ENCODE measurements around the gene ARMCX2. TPM values are rescaled to one million over a fixed set of nuclear protein-coding genes. Genes with fewer than 3 reads are reported as not detected.

Gene ARMCX2
- total RNA-seq, 1 experiment from 2014 or later, result 4.4 TPM

- no peaks in the 10 kb centered on the region for H4K20me1 ChIP-seq (ENCODE audit: insufficient read depth)
- TF ChIP-seq CTCF (conservative IDR thresholded peaks at IDR 0.05) (no peak), EZH2 (IDR thresholded peaks at IDR 0.05; ENCODE audit: low read depth) (no peak)
- intact Hi-C loops (cut with micrococcal nuclease; ENCODE audit: unreplicated experiment), result no loop called here
- BruUV-seq (replicated peaks), result no TSS peak
- H3K4me2 ChIP-seq, result no peak overlapping the region
- H3K9me3 ChIP-seq (ENCODE audit: insufficient read depth, low read depth), result no peaks in the 10 kb centered on the region
- no peaks in the 10 kb centered on the region for H3K79me2 ChIP-seq (ENCODE audit: low read depth)
- ChIA-PET POLR2A (ENCODE audit: unreplicated experiment) (no interaction called here), CTCF (no interaction called here)
- peaks cover 19% of the 10 kb centered on the region; the same call in 1 of the 2 replicates for H3K27me3 ChIP-seq (ENCODE audit: insufficient read depth, low read depth)
- H3F3A ChIP-seq (ENCODE audit: insufficient read depth, low read depth), result no peaks in the 10 kb centered on the region
- H2AFZ ChIP-seq, result no peak overlapping the region
- H3K27ac ChIP-seq, result no peak overlapping the region
- H3K4me1 ChIP-seq (replicated peaks; ENCODE audit: insufficient read depth), result no peaks in the 10 kb centered on the region
- H3K36me3 ChIP-seq (ENCODE audit: low read depth), result no peaks in the 10 kb centered on the region
- no peak overlapping the region for H3K4me3 ChIP-seq
- no peak for DNase-seq
- no peaks in the 10 kb centered on the region for H3K9me2 ChIP-seq (ENCODE audit: insufficient read depth)
Observed at GRCh38 chrX:101691835-101692234, 32.2 kb upstream of the ARMCX2 start.

DNA sequence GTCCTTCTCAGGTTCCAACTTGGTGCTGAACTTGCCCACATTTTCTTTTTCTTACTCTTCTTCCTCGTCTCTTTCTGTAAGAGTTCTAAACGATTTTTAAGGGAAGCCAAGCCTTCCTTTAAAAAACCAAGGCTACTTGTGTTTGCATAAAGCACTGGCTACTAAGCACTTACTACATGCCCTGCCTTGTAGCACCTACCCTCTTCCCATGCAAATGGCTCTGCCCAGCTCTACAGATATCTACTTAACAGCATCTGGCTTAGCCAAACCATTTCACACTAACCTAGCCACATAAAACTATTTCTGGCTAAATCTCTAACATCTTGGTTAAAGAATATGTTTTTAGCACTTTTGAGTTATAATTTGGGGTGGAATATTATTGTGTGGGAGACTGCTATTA is 26.9 kb upstream of the ARMCX2 start:
- H3K9me2 ChIP-seq (ENCODE audit: insufficient read depth), result no peaks in the 10 kb centered on the region
- no peaks in the 10 kb centered on the region for H3K4me1 ChIP-seq (replicated peaks; ENCODE audit: insufficient read depth)
- ChIA-PET POLR2A (ENCODE audit: unreplicated experiment) (no interaction called here), CTCF (no interaction called here)
- H3K9me3 ChIP-seq (ENCODE audit: insufficient read depth, low read depth), result no peaks in the 10 kb centered on the region
- H2AFZ ChIP-seq, result no peak overlapping the region
- H3K4me3 ChIP-seq, result no peak overlapping the region
- H4K20me1 ChIP-seq (ENCODE audit: insufficient read depth), result no peaks in the 10 kb centered on the region
- no peaks in the 10 kb centered on the region for H3F3A ChIP-seq (ENCODE audit: insufficient read depth, low read depth)
- H3K79me2 ChIP-seq (ENCODE audit: low read depth), result no peaks in the 10 kb centered on the region
- intact Hi-C loops (cut with micrococcal nuclease; ENCODE audit: unreplicated experiment), result no loop called here
- DNase-seq, result no peak
- peaks cover 26% of the 10 kb centered on the region; the same call in 1 of the 2 replicates for H3K27me3 ChIP-seq (ENCODE audit: insufficient read depth, low read depth)
- no peak overlapping the region for H3K27ac ChIP-seq
- no peak for TF ChIP-seq EZH2 (IDR thresholded peaks at IDR 0.05; ENCODE audit: low read depth)
- no peak for TF ChIP-seq CTCF (conservative IDR thresholded peaks at IDR 0.05)
- no peaks in the 10 kb centered on the region for H3K36me3 ChIP-seq (ENCODE audit: low read depth)
- no TSS peak for BruUV-seq (replicated peaks)
- H3K4me2 ChIP-seq, result no peak overlapping the region

GRCh38 chrX:101685923-101686322 is 26.3 kb upstream of the ARMCX2 start:
- H3K9me3 ChIP-seq (ENCODE audit: insufficient read depth, low read depth), result no peaks in the 10 kb centered on the region
- H3K79me2 ChIP-seq (ENCODE audit: low read depth), result no peaks in the 10 kb centered on the region
- H3F3A ChIP-seq (ENCODE audit: insufficient read depth, low read depth), result no peaks in the 10 kb centered on the region
- H4K20me1 ChIP-seq (ENCODE audit: insufficient read depth), result no peaks in the 10 kb centered on the region
- no peaks in the 10 kb centered on the region for H3K4me1 ChIP-seq (replicated peaks; ENCODE audit: insufficient read depth)
- no peak overlapping the region for H2AFZ ChIP-seq
- peaks cover 26% of the 10 kb centered on the region; the same call in 1 of the 2 replicates for H3K27me3 ChIP-seq (ENCODE audit: insufficient read depth, low read depth)
- H3K4me3 ChIP-seq, result no peak overlapping the region
- H3K9me2 ChIP-seq (ENCODE audit: insufficient read depth), result no peaks in the 10 kb centered on the region
- H3K4me2 ChIP-seq, result no peak overlapping the region
- intact Hi-C loops (cut with micrococcal nuclease; ENCODE audit: unreplicated experiment), result no loop called here
- no peak overlapping the region for H3K27ac ChIP-seq
- H3K36me3 ChIP-seq (ENCODE audit: low read depth), result no peaks in the 10 kb centered on the region
- ChIA-PET CTCF (no interaction called here), POLR2A (ENCODE audit: unreplicated experiment) (no interaction called here)
- BruUV-seq (replicated peaks), result no TSS peak
- DNase-seq, result no peak
- TF ChIP-seq CTCF (conservative IDR thresholded peaks at IDR 0.05) (no peak), EZH2 (IDR thresholded peaks at IDR 0.05; ENCODE audit: low read depth) (no peak)

Measured in PC-9 (cell line).